Muscle of arm (tissue), 12 donors: ENCODE measurements around the gene A1BG. TPM values are rescaled to one million over a fixed set of nuclear protein-coding genes. Genes with fewer than 3 reads are reported as not detected.

Source experiments
- DNase-seq: peaks from one replicate; pipeline ENCODE4 v3.0.0-alpha.2; 2013
- polyA plus RNA-seq, 12 donors: library from polyadenylated mRNA; unstranded; fragments of 120-200 nt; gene quantifications; one replicate each; pipeline ENCODE4 v1.2.1, GENCODE V29; 2013; ENCODE audit not compliant: insufficient read length in 12 of 12

A1BG gene
- polyA plus RNA-seq, 12 donors = 2.3 to 6.0 (median 2.9) TPM; not detected in 2

- DNase-seq = no peak
These were observed 14.3 kb downstream of the A1BG start for GRCh38 chr19:58338825-58339558.

- DNase-seq = no peak
These were observed 15.0 kb downstream of the A1BG start for GRCh38 chr19:58338336-58338735.

- no peak for DNase-seq
These were observed 16.5 kb downstream of the A1BG start for GRCh38 chr19:58336820-58337219.

- DNase-seq = no peak
These were observed 17.1 kb downstream of the A1BG start for GRCh38 chr19:58336216-58336615.

- no peak for DNase-seq
These were observed 17.7 kb downstream of the A1BG start for GRCh38 chr19:58335630-58336029.

- no peak for DNase-seq
These were observed 18.5 kb downstream of the A1BG start for GRCh38 chr19:58334691-58335249.

GRCh38 chr19:58332697-58333096, 20.6 kb downstream of the A1BG start:
- DNase-seq = no peak

- peak; percentile 20 for DNase-seq
These were observed 22.8 kb downstream of the A1BG start for GRCh38 chr19:58330458-58330857.

GRCh38 chr19:58328999-58329398, 24.3 kb downstream of the A1BG start:
- DNase-seq = no peak

- DNase-seq = peak; percentile 98
These were observed 26.2 kb downstream of the A1BG start, which contains the start of gene ZSCAN22 for GRCh38 chr19:58326914-58327726. Gene ZSCAN22 (plus strand): TSS chr19:58326994. CDS start chr19:58334803, 7,809 bp downstream.

- DNase-seq = no peak
These were observed 26.8 kb downstream of the A1BG start for GRCh38 chr19:58326501-58326913.

- no peak for DNase-seq
These were observed 27.8 kb downstream of the A1BG start for GRCh38 chr19:58325311-58326022.

- no peak for DNase-seq
These were observed 34.1 kb downstream of the A1BG start for GRCh38 chr19:58319241-58319640.

- DNase-seq = no peak
These were observed 35.0 kb downstream of the A1BG start for GRCh38 chr19:58318297-58318696.

- DNase-seq = peak; percentile 35
These were observed 35.7 kb downstream of the A1BG start for GRCh38 chr19:58317476-58318072.

- no peak for DNase-seq
These were observed 37.7 kb downstream of the A1BG start for GRCh38 chr19:58315580-58315979.

- DNase-seq = no peak
These were observed 41.9 kb downstream of the A1BG start for GRCh38 chr19:58311345-58311865.

- DNase-seq = peak; percentile 7
These were observed 42.6 kb downstream of the A1BG start for GRCh38 chr19:58310685-58311084.

GRCh38 chr19:58307736-58308135, 45.6 kb downstream of the A1BG start:
- DNase-seq = no peak

GRCh38 chr19:58305932-58306323, 47.4 kb downstream of the A1BG start:
- DNase-seq = no peak
